H1 (cell line): ENCODE results near the gene CCDC12. TPM values are rescaled to one million over a fixed set of nuclear protein-coding genes. Genes with fewer than 3 reads are reported as not detected.

Experiments
- CTCF ChIA-PET: fragments of 300-600 bp; sonication (Branson Sonifier 250); formaldehyde crosslinking; loops from one replicate; lab custom pipeline; 2021; ENCODE audit not compliant: partially characterized antibody; lab: Charles Lee
- POLR2A ChIA-PET: fragments of 300-600 bp; sonication (Branson Sonifier 250); formaldehyde crosslinking; loops from one replicate; lab custom pipeline; 2021; ENCODE audit warnings: inconsistent platforms; ENCODE audit not compliant: partially characterized antibody; lab: Charles Lee
- DNase-seq, 2 experiments: peaks; one replicate each; pipeline versions ENCODE4 v3.0.0 to v3.0.0-alpha.2; 2010 to 2022; ENCODE audit warnings: low spot score in 2 of 2, low read depth in 1 of 2, mixed read lengths in 1 of 2
- FAIRE-seq: peaks from 2 replicates; lab custom pipeline; 2011; peaks lifted over from hg19 to GRCh38; lab: Jason Lieb, UNC
- H2AFZ ChIP-seq: 2 replicates; pipeline ENCODE4 v1.8.1; 2012; ENCODE audit warnings: low read length, inconsistent platforms
- H2AK5ac ChIP-seq: 2 replicates; pipeline ENCODE4 v1.6.1; 2013; ENCODE audit warnings: low read depth, low read length
- H2BK120ac ChIP-seq: replicated peaks from 2 replicates; pipeline ENCODE3; 2013; ENCODE audit warnings: low read depth, low read length, inconsistent platforms
- H2BK12ac ChIP-seq: 2 replicates; pipeline ENCODE4 v1.6.1; 2013; ENCODE audit warnings: low read depth, low read length
- H2BK15ac ChIP-seq: 2 replicates; pipeline ENCODE4 v1.6.1; 2013; ENCODE audit warnings: low read length
- H2BK20ac ChIP-seq: 2 replicates; pipeline ENCODE4 v1.6.1; 2013; ENCODE audit warnings: low read length
- H2BK5ac ChIP-seq: 2 replicates; pipeline ENCODE4 v1.6.1; 2013; ENCODE audit warnings: low read depth, low read length
- H3K14ac ChIP-seq: 2 replicates; pipeline ENCODE4 v1.6.1; 2013; ENCODE audit warnings: inconsistent platforms; ENCODE audit not compliant: insufficient read length
- H3K18ac ChIP-seq: 2 replicates; pipeline ENCODE4 v1.6.1; 2013; ENCODE audit warnings: low read length; ENCODE audit errors: extremely low read depth
- H3K23ac ChIP-seq: 2 replicates; pipeline ENCODE4 v1.6.1; 2013; ENCODE audit warnings: inconsistent platforms; ENCODE audit not compliant: insufficient read length
- H3K23me2 ChIP-seq: 2 replicates; pipeline ENCODE4 v1.6.1; 2013; ENCODE audit warnings: low read depth, low read length
- H3K27ac ChIP-seq: 2 replicates; pipeline ENCODE4 v1.6.1; 2011; ENCODE audit warnings: low read depth, low read length, inconsistent platforms
- H3K27me3 ChIP-seq, 4 experiments: replicated peaks in 1 of 4; 1 replicate in 1 of 4; 2 replicates in 3 of 4; pipeline versions ENCODE4 v1.6.1 to v1.8.1; 2011 to 2013; ENCODE audit warnings: low read length in 3 of 4, mild to moderate bottlenecking in 3 of 4, inconsistent platforms in 2 of 4, mixed read lengths in 2 of 4, moderate library complexity in 1 of 4; ENCODE audit not compliant: control insufficient read depth in 3 of 4, insufficient read depth in 3 of 4; ENCODE audit errors: extremely low read depth in 1 of 4
- H3K36me3 ChIP-seq, 4 experiments: 2 replicates each; pipeline versions ENCODE4 v1.6.1 to v1.8.1; 2011 to 2013; ENCODE audit warnings: mild to moderate bottlenecking in 4 of 4, low read length in 3 of 4, moderate library complexity in 2 of 4, control low read depth in 1 of 4, inconsistent platforms in 1 of 4; ENCODE audit not compliant: insufficient read depth in 4 of 4, control insufficient read depth in 2 of 4
- H3K4ac ChIP-seq: replicated peaks from 2 replicates; pipeline ENCODE3; 2013; ENCODE audit warnings: low read length, low read depth, mixed read lengths, inconsistent platforms; ENCODE audit not compliant: insufficient read length
- H3K4me1 ChIP-seq, 4 experiments: replicated peaks in 1 of 4; 1 replicate in 1 of 4; 2 replicates in 3 of 4; pipeline versions ENCODE4 v1.6.1 to v1.8.1; 2011 to 2013; ENCODE audit warnings: low read length in 3 of 4, inconsistent platforms in 2 of 4, mixed read lengths in 1 of 4; ENCODE audit not compliant: insufficient read depth in 4 of 4, control insufficient read depth in 3 of 4
- H3K4me2 ChIP-seq, 2 experiments: 2 replicates each; pipeline versions ENCODE4 v1.6.1 to v1.8.1; 2011 to 2013; ENCODE audit warnings: low read depth in 2 of 2, low read length in 2 of 2, control low read depth in 1 of 2, inconsistent platforms in 1 of 2, mild to moderate bottlenecking in 1 of 2; ENCODE audit not compliant: insufficient read depth in 1 of 2
- H3K4me3 ChIP-seq, 4 experiments: fragments of 200-600, 300-600 bp in 1 of 4; sonication (generic), shearing (Covaris generic), sonication (Bioruptor Twin) in 1 of 4; 2 replicates each; pipeline versions ENCODE4 v1.5.1 to v1.8.1; 2011 to 2016; ENCODE audit warnings: low read length in 4 of 4, low read depth in 3 of 4, control low read depth in 2 of 4, inconsistent platforms in 2 of 4, mild to moderate bottlenecking in 2 of 4, mixed read lengths in 1 of 4, moderate library complexity in 1 of 4; ENCODE audit not compliant: insufficient read depth in 2 of 4; ENCODE audit errors: extremely low read depth in 1 of 4
- H3K56ac ChIP-seq: replicated peaks from 2 replicates; pipeline ENCODE3; 2013; ENCODE audit warnings: low read depth, mild to moderate bottlenecking, mixed read lengths, low read length, inconsistent platforms; ENCODE audit not compliant: insufficient read length
- H3K79me1 ChIP-seq: 2 replicates; pipeline ENCODE4 v1.6.1; 2013; ENCODE audit warnings: low read depth, low read length, control low read depth
- H3K79me2 ChIP-seq, 2 experiments: 2 replicates each; pipeline versions ENCODE4 v1.6.1 to v1.8.1; 2012 to 2013; ENCODE audit warnings: low read length in 2 of 2, mild to moderate bottlenecking in 2 of 2, inconsistent platforms in 1 of 2; ENCODE audit not compliant: insufficient read depth in 2 of 2, control insufficient read depth in 1 of 2
- H3K9ac ChIP-seq, 4 experiments: replicated peaks in 1 of 4; 1 replicate in 1 of 4; 2 replicates in 3 of 4; pipeline versions ENCODE4 v1.6.1 to v1.8.1; 2011 to 2013; ENCODE audit warnings: low read depth in 3 of 4, low read length in 3 of 4, control low read depth in 2 of 4, mild to moderate bottlenecking in 2 of 4, moderate library complexity in 2 of 4, inconsistent platforms in 1 of 4; ENCODE audit errors: extremely low read depth in 1 of 4
- H3K9me3 ChIP-seq, 2 experiments: 2 replicates each; pipeline versions ENCODE4 v1.6.1 to v1.8.1; 2012 to 2013; ENCODE audit warnings: mild to moderate bottlenecking in 2 of 2, moderate library complexity in 2 of 2, control low read depth in 1 of 2, inconsistent platforms in 1 of 2, low read depth in 1 of 2, low read length in 1 of 2, mixed read lengths in 1 of 2; ENCODE audit not compliant: insufficient read depth in 2 of 2
- H4K20me1 ChIP-seq, 2 experiments: replicated peaks in 1 of 2; 2 replicates each; pipeline versions ENCODE3 to v1.8.1; 2011 to 2013; ENCODE audit warnings: inconsistent platforms in 2 of 2, low read length in 2 of 2, mild to moderate bottlenecking in 1 of 2; ENCODE audit not compliant: insufficient read depth in 2 of 2, control insufficient read depth in 1 of 2
- H4K5ac ChIP-seq: 2 replicates; pipeline ENCODE4 v1.6.1; 2013; ENCODE audit warnings: low read length, low read depth, mixed read lengths, inconsistent platforms; ENCODE audit not compliant: insufficient read length
- H4K8ac ChIP-seq: 2 replicates; pipeline ENCODE4 v1.8.0; 2013; ENCODE audit warnings: mild to moderate bottlenecking, moderate library complexity, low read length, inconsistent platforms; ENCODE audit not compliant: insufficient read depth; ENCODE audit errors: extremely low read depth
- H4K91ac ChIP-seq: replicated peaks from 2 replicates; pipeline ENCODE3; 2013; ENCODE audit warnings: low read length, mixed read lengths, inconsistent platforms; ENCODE audit not compliant: insufficient read length
- ATF2 ChIP-seq: IDR thresholded peaks from 2 replicates; pipeline ENCODE4 v1.6.1; 2012; ENCODE audit warnings: low read length, inconsistent platforms
- BCL11A ChIP-seq, 2 experiments: IDR thresholded peaks; one replicate each; pipeline ENCODE4 v1.6.1; 2011; ENCODE audit warnings: low read depth in 2 of 2, low read length in 2 of 2, mild to moderate bottlenecking in 2 of 2
- BRCA1 ChIP-seq: IDR thresholded peaks from 2 replicates; pipeline ENCODE4 v1.6.1; 2012; ENCODE audit warnings: low read depth, low read length, improper control_type of control experiment
- CBX5 ChIP-seq: fragments of 300-800, 300-1000 bp; sonication (generic); IDR thresholded peaks from 2 replicates; pipeline ENCODE4 v1.7.1; 2016; ENCODE audit warnings: antibody characterized with exemption, low read length, low read depth
- CBX8 ChIP-seq: fragments of 300-800, 300-1000 bp; sonication (generic); IDR thresholded peaks from 2 replicates; pipeline ENCODE4 v1.7.1; 2016; ENCODE audit warnings: low read depth, low read length, borderline replicate concordance
- GABPA ChIP-seq: IDR thresholded peaks from 2 replicates; pipeline ENCODE4 v1.6.1; 2011; ENCODE audit warnings: mild to moderate bottlenecking, low read length, moderate library complexity, borderline replicate concordance; ENCODE audit not compliant: insufficient read depth
- KDM1A ChIP-seq: fragments of 200-600, 300-600 bp; sonication (generic); IDR thresholded peaks from 2 replicates; pipeline ENCODE4 v1.7.1; 2016; ENCODE audit warnings: mild to moderate bottlenecking, low read length, borderline replicate concordance
- PHF8 ChIP-seq: fragments of 200-600 bp; sonication (generic); conservative IDR thresholded peaks from 2 replicates; pipeline ENCODE4 v1.7.1; 2012; ENCODE audit warnings: low read depth, mild to moderate bottlenecking, inconsistent platforms, low read length, moderate library complexity
- SAP30 ChIP-seq: fragments of 300-600 bp; sonication (generic); IDR thresholded peaks from 2 replicates; pipeline ENCODE4 v1.7.1; 2012; ENCODE audit warnings: low read length, moderate library complexity, mild to moderate bottlenecking, inconsistent platforms; ENCODE audit not compliant: insufficient read depth, insufficient replicate concordance
- WGBS, 2 experiments: shearing (Covaris generic) in 1 of 2; methylation state at CpG; one replicate each; pipeline versions ENCODE4 v1.1.6 to v1.1.7; 2013 to 2015; ENCODE audit warnings: low lambda C conversion rate in 2 of 2, mixed read lengths in 2 of 2, inconsistent platforms in 1 of 2, low coverage in 1 of 2, missing lambda C conversion rate in 1 of 2; ENCODE audit not compliant: insufficient replicate concordance in 2 of 2, insufficient coverage in 1 of 2, insufficient read length in 1 of 2; ENCODE audit errors: extremely low coverage in 1 of 2, missing lambda C conversion rate in 1 of 2; 5-methylcytosine and 5-hydroxymethylcytosine counted together
- polyA plus RNA-seq, 7 experiments: library from polyadenylated mRNA; depleted of rRNA in 3 of 7; stranded (reverse) in 5 of 7; unstranded in 2 of 7; fragments of >200 nt in 5 of 7; fragments of 200-250 nt in 2 of 7; gene quantifications; 1 replicate in 5 of 7; 2 replicates in 1 of 7; 4 replicates in 1 of 7; pipeline versions ENCODE4 v1.2.1 to v1.2.3, GENCODE V29; 2011 to 2013; ENCODE audit warnings: missing spikeins in 2 of 7, mixed read lengths in 2 of 7
- total RNA-seq: library from RNA; stranded (reverse); fragmentation: NEBNext Ultra II Directional; extraction: Animal tissue kit (Norgen Biotek cat#: 25700); gene quantifications from 2 replicates; pipeline ENCODE4 v1.2.1, GENCODE V29; 2021

Gene CCDC12
- total and polyA plus RNA-seq, 2 of the 8 experiments (the other 6 are each of a cell fraction or from before 2014, with no cell fraction given) = 29.5 to 41.3 TPM

GRCh38 chr3:46924921-46925584, 51.5 kb downstream of the CCDC12 start:
- CTCF ChIA-PET = interaction anchor here (0.7 to 9.9 kb wide), 17 partner anchors 8 to 228 kb away, joined by 3 to 104 read pairs (median 5); partner anchors contain the start of gene NBEAL2
- Histone ChIP-seq H3K56ac (no peak overlapping the region), H3K9ac (no peak overlapping the region)
- TF ChIP-seq KDM1A = no peak
- no peak for TF ChIP-seq BRCA1
- TF ChIP-seq BCL11A (IDR thresholded peaks at IDR 0.05; ENCODE audit: low read depth in 2 of 2, low read length in 2 of 2) = no peak
- TF ChIP-seq ATF2 = no peak
- TF ChIP-seq GABPA = no peak
- no peak for TF ChIP-seq SAP30
- TF ChIP-seq CBX8 = no peak
- TF ChIP-seq CBX5 = no peak
- TF ChIP-seq PHF8 = no peak

More at GRCh38 chr3:46924921-46925584, 51.5 kb downstream of the CCDC12 start:
- no peak overlapping the region for H2BK5ac ChIP-seq
- H3K4me3 ChIP-seq = no peak overlapping the region
- H3K9me3 ChIP-seq = no peaks in the 10 kb centered on the region
- POLR2A ChIA-PET = interaction anchor here (0.9 kb wide), 1 partner anchor 9 kb away, joined by 4 read pairs; no protein-coding TSS in a partner anchor
- FAIRE-seq (no peak), DNase-seq (no peak)
- H3K23me2 ChIP-seq = no peaks in the 10 kb centered on the region
- H2BK120ac ChIP-seq = no peak overlapping the region
- peaks cover 0 to 12% of the 10 kb centered on the region in 2 experiments; a peak in 1 of 4 replicates for H3K79me2 ChIP-seq
- no peak overlapping the region for H3K4me2 ChIP-seq
- no peak overlapping the region for H3K18ac ChIP-seq
- H3K23ac ChIP-seq = no peak overlapping the region
- H2BK12ac ChIP-seq = no peak overlapping the region
- no peak overlapping the region for H4K91ac ChIP-seq
- no peak overlapping the region for H2BK15ac ChIP-seq
- H3K36me3 ChIP-seq = peaks cover 25 to 36% (median 31%) of the 10 kb centered on the region in 4 experiments
- H2AK5ac ChIP-seq = no peak overlapping the region
- H3K27me3 ChIP-seq = no peaks in the 10 kb centered on the region
- no peak overlapping the region for H3K27ac ChIP-seq
- no peak overlapping the region for H2AFZ ChIP-seq
- H3K4ac ChIP-seq = no peak overlapping the region
- peaks cover 4 to 8% of the 10 kb centered on the region in 2 experiments for H4K20me1 ChIP-seq
- H4K5ac ChIP-seq = no peak overlapping the region
- peaks cover 6% of the 10 kb centered on the region; the same call in 1 of the 2 replicates for H3K79me1 ChIP-seq
- no peaks in the 10 kb centered on the region for H3K4me1 ChIP-seq
- H3K14ac ChIP-seq = no peak overlapping the region
- WGBS, 2 experiments = 93% methylated on average over 10 of the region's 10 CpGs; no CpG with 5 or more reads in 1 of the 2 experiments
- no peak overlapping the region for H4K8ac ChIP-seq
- no peak overlapping the region for H2BK20ac ChIP-seq
